HFFc6 (cell line): ENCODE data around the gene UBA5. TPM values are rescaled to one million over a fixed set of nuclear protein-coding genes. Genes with fewer than 3 reads are reported as not detected.

Experiments used
- DNase-seq: peaks from one replicate; pipeline ENCODE4 v3.0.0-alpha.2; 2018
- H3K27ac Mint-ChIP-seq: 2 replicates; pipeline ENCODE4 v1.8.0; 2020; ENCODE audit warnings: mild to moderate bottlenecking, mixed read lengths
- H3K27me3 Mint-ChIP-seq: 2 replicates; pipeline ENCODE4 v1.8.0; 2021; ENCODE audit warnings: mild to moderate bottlenecking, moderate library complexity, mixed read lengths; ENCODE audit not compliant: insufficient read depth
- H3K36me3 Mint-ChIP-seq: 2 replicates; pipeline ENCODE4 v1.8.0; 2021; ENCODE audit warnings: low read depth, mixed read lengths
- H3K4me1 Mint-ChIP-seq: 2 replicates; pipeline ENCODE4 v1.8.0; 2020; ENCODE audit warnings: low read depth, mixed read lengths
- H3K4me3 Mint-ChIP-seq: 2 replicates; pipeline ENCODE4 v1.8.0; 2020; ENCODE audit warnings: mild to moderate bottlenecking, moderate library complexity, mixed read lengths
- H3K9me3 Mint-ChIP-seq: 2 replicates; pipeline ENCODE4 v1.8.0; 2020; ENCODE audit warnings: mild to moderate bottlenecking, mixed read lengths
- CTCF ChIP-seq: fragments of 200-600 bp; sonication (generic); IDR thresholded peaks from 2 replicates; pipeline ENCODE4 v1.5.0; 2021; ENCODE audit warnings: antibody characterized with exemption, mild to moderate bottlenecking
- total RNA-seq, 6 experiments: library from RNA; stranded (reverse); fragmentation: NEBNext Ultra II Directional; extraction: Animal tissue kit (Norgen Biotek cat#: 25700); gene quantifications; 2 replicates in 1 of 6; 3 replicates in 5 of 6; pipeline ENCODE4 v1.2.3, GENCODE V29; 2021

Gene UBA5
- total RNA-seq, 6 experiments from 2014 or later, result 43.8 to 51.5 (median 48.0) TPM

- H3K36me3 Mint-ChIP-seq, result peaks cover 28% of the 10 kb centered on the region
- no peak overlapping the region for H3K4me3 Mint-ChIP-seq
- H3K9me3 Mint-ChIP-seq, result no peaks in the 10 kb centered on the region
- H3K4me1 Mint-ChIP-seq, result no peaks in the 10 kb centered on the region
- no peaks in the 10 kb centered on the region; the same call in 1 of the 2 replicates for H3K27me3 Mint-ChIP-seq
- no peak for DNase-seq
- TF ChIP-seq CTCF, result no peak
- H3K27ac Mint-ChIP-seq, result no peak overlapping the region
Observed at GRCh38 chr3:132703733-132704132, 43.6 kb downstream of the UBA5 start.

GRCh38 chr3:132709761-132710160, 49.6 kb downstream of the UBA5 start:
- Mint-ChIP-seq H3K27me3 (no peaks in the 10 kb centered on the region; the same call in 1 of the 2 replicates), H3K36me3 (peaks cover 23% of the 10 kb centered on the region), H3K9me3 (no peaks in the 10 kb centered on the region), H3K4me1 (no peaks in the 10 kb centered on the region), H3K4me3 (no peak overlapping the region), H3K27ac (no peak overlapping the region)
- no peak for DNase-seq
- no peak for TF ChIP-seq CTCF

GRCh38 chr3:132710311-132710710, 50.2 kb downstream of the UBA5 start:
- no peak overlapping the region for H3K27ac Mint-ChIP-seq
- no peaks in the 10 kb centered on the region; the same call in 1 of the 2 replicates for H3K27me3 Mint-ChIP-seq

GRCh38 chr3:132713977-132714727, 54.0 kb downstream of the UBA5 start:
- Mint-ChIP-seq H3K36me3 (peaks cover 34% of the 10 kb centered on the region), H3K4me1 (peaks cover 10% of the 10 kb centered on the region), H3K27ac (no peak overlapping the region), H3K9me3 (no peaks in the 10 kb centered on the region), H3K27me3 (no peaks in the 10 kb centered on the region), H3K4me3 (no peak overlapping the region)
- DNase-seq, result no peak
- no peak for TF ChIP-seq CTCF

More at GRCh38 chr3:132710311-132710710, 50.2 kb downstream of the UBA5 start:
- DNase-seq, result no peak
- H3K4me3 Mint-ChIP-seq, result no peak overlapping the region
- no peaks in the 10 kb centered on the region for H3K9me3 Mint-ChIP-seq
- H3K36me3 Mint-ChIP-seq, result peaks cover 23% of the 10 kb centered on the region
- TF ChIP-seq CTCF, result no peak
- H3K4me1 Mint-ChIP-seq, result no peaks in the 10 kb centered on the region

- Mint-ChIP-seq H3K9me3 (no peaks in the 10 kb centered on the region), H3K27me3 (no peaks in the 10 kb centered on the region), H3K4me1 (peaks cover 33% of the 10 kb centered on the region), H3K4me3 (no peak overlapping the region), H3K36me3 (peaks cover 42% of the 10 kb centered on the region), H3K27ac (no peak overlapping the region)
- TF ChIP-seq CTCF, result no peak
- DNase-seq, result no peak
Observed at GRCh38 chr3:132716372-132716771, 56.2 kb downstream of the UBA5 start.
